Measurements from ENCODE around the gene SLC35B3. TPM values are rescaled to one million over a fixed set of nuclear protein-coding genes. Genes with fewer than 3 reads are reported as not detected.
A peak's percentile ranks its signal among the peaks of the same experiment; 100 is the strongest.

The SLC35B3 gene
- 10 to 100 TPM in 3 of 4 donors, 1 to 10 TPM in 1; 2.4 to 34.7 (median 19.6) TPM for total RNA-seq

DNA sequence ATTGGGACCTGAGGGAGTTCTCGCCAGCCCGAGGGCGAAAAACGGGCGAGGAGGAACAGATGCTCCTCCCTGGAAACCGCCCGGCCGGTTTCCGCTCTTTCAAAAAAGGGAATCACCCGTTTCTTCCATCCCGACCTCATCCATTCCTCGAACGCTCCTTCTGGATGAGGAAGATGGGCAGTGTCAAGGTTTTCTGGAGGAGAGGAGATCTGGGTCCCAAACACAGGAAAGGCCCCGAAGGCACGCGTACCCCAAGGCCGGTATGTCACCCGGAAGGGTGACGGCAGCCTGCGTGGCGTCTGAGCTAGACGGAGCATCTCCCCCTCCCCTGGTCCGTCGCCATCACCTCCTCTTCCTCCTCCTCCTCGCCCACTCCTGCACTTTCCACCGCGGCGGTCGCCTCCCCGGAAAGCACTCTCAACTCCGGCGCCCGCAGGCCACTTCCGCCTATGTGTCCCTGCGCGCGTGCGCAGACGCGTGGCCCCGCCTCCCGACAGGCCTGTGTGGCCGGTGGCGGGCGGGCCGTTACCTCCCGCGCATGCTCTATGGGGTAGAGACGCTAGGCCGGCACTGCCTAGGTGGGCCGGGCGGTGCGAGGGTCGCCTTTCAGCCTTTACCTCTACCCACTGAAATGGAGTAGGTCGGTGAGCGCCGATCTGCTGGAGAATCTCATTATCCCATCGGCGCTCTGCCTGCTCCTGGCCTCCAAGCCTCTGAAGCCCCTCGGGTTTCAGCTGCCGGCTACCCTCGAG, at the start of gene SLC35B3:
Gene SLC35B3, minus strand, starts transcription at position 453 of the 752 bp plus-strand sequence.
- in situ Hi-C loops (cut with MboI; ENCODE audit: low pct_ligation_motif_present in 1 of 4, low pct_unique_long_range_greater_than_20kb in 1 of 4, low sequenced_read_pairs in 3 of 4), result no loop called here
- DNase-seq, result peak; percentile 96
- intact Hi-C loops (cut with DNase I; ENCODE audit: low total_unique reads), result no loop called here
- TF ChIP-seq POLR2AphosphoS5 (IDR thresholded peaks at IDR 0.05) (peak; percentile 94 to 98 (median 96)), POLR2A (IDR thresholded peaks at IDR 0.05) (peak; percentile 95), EP300 (IDR thresholded peaks at IDR 0.05; ENCODE audit: low read depth) (no peak)
- Histone ChIP-seq H3K4me3 (peak within 1 kb of the TSS; percentile 63 to 84 (median 73)), H3K27ac (peak within 1 kb of the TSS; percentile 91 to 94 (median 92)), H3K9me3 (no peaks in the 10 kb centered on the region), H3K4me1 (peaks cover 0 to 37% (median 18%) of the 10 kb centered on the region in 4 donors), H3K27me3 (no peaks in the 10 kb centered on the region), H3K36me3 (no peaks in the 10 kb centered on the region)
- 0 to 1% methylated on average over 7 to 58 of the region's 62 CpGs for WGBS, 2 donors (ENCODE audit: low coverage in 1 of 2)

DNA sequence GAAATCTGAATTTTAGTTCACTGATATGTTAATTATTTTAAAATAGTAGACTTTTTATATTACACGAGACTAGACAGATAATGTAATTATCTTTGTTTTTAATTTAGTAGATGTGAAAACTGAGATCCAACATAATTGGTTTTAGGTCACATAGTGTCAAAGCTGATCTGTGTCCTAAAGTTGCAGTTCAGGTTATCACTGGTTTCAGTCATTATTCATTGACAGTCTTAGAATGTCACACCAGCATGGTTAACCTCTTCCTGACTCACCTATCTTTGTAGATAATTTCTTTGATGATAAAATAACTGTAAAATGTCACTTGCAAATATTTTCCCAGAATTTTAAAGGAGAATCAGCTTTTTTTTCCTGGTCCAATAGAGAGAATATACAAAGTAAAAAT, 48.3 kb upstream of the SLC35B3 start:
- intact Hi-C loops (cut with DNase I; ENCODE audit: low total_unique reads) (no loop called here), in situ Hi-C loops (cut with MboI; ENCODE audit: low pct_ligation_motif_present in 1 of 4, low pct_unique_long_range_greater_than_20kb in 1 of 4, low sequenced_read_pairs in 3 of 4) (no loop called here)
- 75 to 86% methylated on average over 1 of the region's 1 CpG for WGBS, 2 donors (ENCODE audit: low coverage in 1 of 2)

DNA sequence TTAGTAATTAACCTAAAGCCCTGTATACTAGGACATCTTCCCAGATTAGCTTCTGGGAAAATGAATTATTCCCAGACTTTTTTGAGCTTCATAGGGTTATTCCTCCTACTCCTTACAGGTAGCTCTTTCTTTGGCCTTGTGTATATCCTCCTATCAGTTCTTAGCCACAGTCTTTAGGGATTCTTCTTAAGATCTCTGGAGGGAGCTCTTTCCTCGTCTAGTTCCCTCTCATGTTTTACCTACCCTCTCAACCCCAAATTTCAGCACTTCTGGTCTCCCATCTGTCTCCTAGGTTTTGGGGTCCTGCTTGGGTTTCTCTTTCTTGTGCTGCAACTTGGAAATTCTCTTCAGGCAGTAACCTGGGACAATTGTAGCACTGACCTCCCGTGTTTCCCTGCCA, 46.4 kb upstream of the SLC35B3 start:
- intact Hi-C loops (cut with DNase I; ENCODE audit: low total_unique reads), result no loop called here
- Histone ChIP-seq H3K36me3 (no peaks in the 10 kb centered on the region), H3K9me3 (no peaks in the 10 kb centered on the region), H3K4me3 (no peak overlapping the region), H3K27me3 (no peaks in the 10 kb centered on the region), H3K4me1 (no peaks in the 10 kb centered on the region), H3K27ac (no peak overlapping the region)
- TF ChIP-seq POLR2A (IDR thresholded peaks at IDR 0.05) (no peak), EP300 (IDR thresholded peaks at IDR 0.05; ENCODE audit: low read depth) (no peak)
- TF ChIP-seq, protein P1, sequence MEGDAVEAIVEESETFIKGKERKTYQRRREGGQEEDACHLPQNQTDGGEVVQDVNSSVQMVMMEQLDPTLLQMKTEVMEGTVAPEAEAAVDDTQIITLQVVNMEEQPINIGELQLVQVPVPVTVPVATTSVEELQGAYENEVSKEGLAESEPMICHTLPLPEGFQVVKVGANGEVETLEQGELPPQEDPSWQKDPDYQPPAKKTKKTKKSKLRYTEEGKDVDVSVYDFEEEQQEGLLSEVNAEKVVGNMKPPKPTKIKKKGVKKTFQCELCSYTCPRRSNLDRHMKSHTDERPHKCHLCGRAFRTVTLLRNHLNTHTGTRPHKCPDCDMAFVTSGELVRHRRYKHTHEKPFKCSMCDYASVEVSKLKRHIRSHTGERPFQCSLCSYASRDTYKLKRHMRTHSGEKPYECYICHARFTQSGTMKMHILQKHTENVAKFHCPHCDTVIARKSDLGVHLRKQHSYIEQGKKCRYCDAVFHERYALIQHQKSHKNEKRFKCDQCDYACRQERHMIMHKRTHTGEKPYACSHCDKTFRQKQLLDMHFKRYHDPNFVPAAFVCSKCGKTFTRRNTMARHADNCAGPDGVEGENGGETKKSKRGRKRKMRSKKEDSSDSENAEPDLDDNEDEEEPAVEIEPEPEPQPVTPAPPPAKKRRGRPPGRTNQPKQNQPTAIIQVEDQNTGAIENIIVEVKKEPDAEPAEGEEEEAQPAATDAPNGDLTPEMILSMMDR (IDR thresholded peaks at IDR 0.05), result no peak
- DNase-seq, result no peak
- in situ Hi-C loops (cut with MboI; ENCODE audit: low pct_ligation_motif_present in 1 of 4, low pct_unique_long_range_greater_than_20kb in 1 of 4, low sequenced_read_pairs in 3 of 4), result no loop called here
- 55 to 62% methylated on average over 2 of the region's 2 CpGs for WGBS, 2 donors (ENCODE audit: low coverage in 1 of 2)

More for the DNA sequence above, 48.3 kb upstream of the SLC35B3 start:
- Histone ChIP-seq H3K9me3 (no peaks in the 10 kb centered on the region), H3K4me1 (no peaks in the 10 kb centered on the region), H3K27ac (no peak overlapping the region), H3K4me3 (no peak overlapping the region), H3K27me3 (no peaks in the 10 kb centered on the region), H3K36me3 (no peaks in the 10 kb centered on the region)
- no peak for DNase-seq
- TF ChIP-seq POLR2AphosphoS5 (IDR thresholded peaks at IDR 0.05) (no peak), EP300 (IDR thresholded peaks at IDR 0.05; ENCODE audit: low read depth) (no peak), POLR2A (IDR thresholded peaks at IDR 0.05) (no peak)
- TF ChIP-seq, protein P1 (IDR thresholded peaks at IDR 0.05), result no peak

DNA sequence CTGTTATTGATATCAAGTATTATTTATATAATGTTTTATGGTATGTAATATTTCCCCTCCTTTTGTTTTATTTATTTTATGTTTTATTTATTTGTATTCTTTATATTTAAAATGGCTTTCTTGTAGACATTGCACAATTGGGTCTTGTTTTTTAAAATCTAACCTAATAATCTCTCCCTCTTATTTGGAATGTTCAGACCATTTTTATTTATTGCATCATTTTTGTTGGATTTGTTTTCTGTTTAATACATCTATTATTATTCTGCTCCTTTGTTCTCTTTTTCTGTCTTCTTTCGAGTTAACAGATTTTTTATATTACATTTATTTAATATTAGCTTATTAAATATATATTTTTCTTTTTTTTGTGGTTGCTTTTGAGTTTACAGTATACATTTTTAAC, 43.1 kb upstream of the SLC35B3 start:
- H3K4me3 ChIP-seq, result no peak overlapping the region
- H3K4me1 ChIP-seq, result no peaks in the 10 kb centered on the region
- intact Hi-C loops (cut with DNase I; ENCODE audit: low total_unique reads), result no loop called here
- H3K36me3 ChIP-seq, result no peaks in the 10 kb centered on the region
- 76 to 88% methylated on average over 1 of the region's 1 CpG for WGBS, 2 donors (ENCODE audit: low coverage in 1 of 2)
- H3K27me3 ChIP-seq, result no peaks in the 10 kb centered on the region
- H3K27ac ChIP-seq, result no peak overlapping the region
- H3K9me3 ChIP-seq, result no peaks in the 10 kb centered on the region
- no peak for DNase-seq
- no peak for TF ChIP-seq POLR2AphosphoS5 (IDR thresholded peaks at IDR 0.05)
- no peak for TF ChIP-seq POLR2A (IDR thresholded peaks at IDR 0.05)
- TF ChIP-seq, protein P1 (IDR thresholded peaks at IDR 0.05), result no peak
- no peak for TF ChIP-seq EP300 (IDR thresholded peaks at IDR 0.05; ENCODE audit: low read depth)
- in situ Hi-C loops (cut with MboI; ENCODE audit: low pct_ligation_motif_present in 1 of 4, low pct_unique_long_range_greater_than_20kb in 1 of 4, low sequenced_read_pairs in 3 of 4), result no loop called here

All from transverse colon (tissue), 4 donors.